ENCODE results near the gene PGBD1.

GRCh38 chr6:28254121-28254519 lies 27.3 kb upstream of the PGBD1 start:
- TF ChIP-seq POLR2AphosphoS5 (IDR thresholded peaks at IDR 0.05) (peak in 1 of 3 donors; percentile 6), CTCF (IDR thresholded peaks at IDR 0.05 in 8 of 11, conservative IDR thresholded peaks at IDR 0.05 in 3 of 11) (no peak), POLR2A (IDR thresholded peaks at IDR 0.05) (no peak)
